HepG2 (cell line): Measurements from ENCODE around the gene EBF4. TPM values are rescaled to one million over a fixed set of nuclear protein-coding genes. Genes with fewer than 3 reads are reported as not detected.

Experiments used
- ATAC-seq: fragments of 200-7000 bp; cut with Tn5 transposase; 3 replicates; pipeline ENCODE4 v1.9.1; 2020; ENCODE audit warnings: mild to moderate bottlenecking, moderate library complexity
- BruUV-seq: library from RNA; stranded (reverse); fragments of 400-500 nt; replicated peaks from 2 replicates; lab custom pipeline; 2021; lab: Mats Ljungman, UMichigan
- CTCF ChIA-PET: fragments of 300-600 bp; formaldehyde crosslinking; extraction: SDS; loops from one replicate; lab custom pipeline; 2021; ENCODE audit warnings: low total read pairs, inconsistent platforms, low intra/inter-chr PET ratio; lab: Yijun Ruan, JAX
- POLR2A ChIA-PET: fragments of 350-600 bp; sonication (Branson Sonifier 250); formaldehyde crosslinking; loops from one replicate; lab custom pipeline; 2020; ENCODE audit warnings: antibody characterized with exemption, inconsistent platforms; lab: Yijun Ruan, JAX
- DNase-seq: peaks from one replicate; pipeline ENCODE4 v3.0.0-alpha.2; 2015; ENCODE audit warnings: low spot score
- FAIRE-seq: peaks from 3 replicates; lab custom pipeline; 2011; peaks lifted over from hg19 to GRCh38; lab: Jason Lieb, UNC
- H2AFZ ChIP-seq: one replicate; pipeline ENCODE4 v1.6.1; 2011; ENCODE audit warnings: low read length, inconsistent platforms
- H3K27ac ChIP-seq: fragments of 300-600 bp; 3 replicates; pipeline ENCODE4 v1.8.0; 2011; ENCODE audit warnings: mixed run types, mild to moderate bottlenecking, mixed read lengths, low read length, inconsistent platforms; ENCODE audit not compliant: insufficient read depth; ENCODE audit errors: extremely low read length
- H3K27me3 ChIP-seq, 2 experiments: fragments of 200-600 bp in 1 of 2; 2 replicates in 1 of 2; 3 replicates in 1 of 2; pipeline versions ENCODE4 v1.6.0 to v1.8.0; 2011; ENCODE audit warnings: low read length in 2 of 2, mild to moderate bottlenecking in 2 of 2, moderate library complexity in 2 of 2, inconsistent platforms in 1 of 2; ENCODE audit not compliant: insufficient read depth in 2 of 2, control insufficient read depth in 1 of 2
- H3K36me3 ChIP-seq, 2 experiments: fragments of 200-600 bp in 1 of 2; replicated peaks in 1 of 2; 2 replicates in 1 of 2; 3 replicates in 1 of 2; pipeline versions ENCODE4 v1.5.1 to v1.8.0; 2011; ENCODE audit warnings: low read length in 2 of 2, inconsistent platforms in 1 of 2; ENCODE audit not compliant: insufficient read depth in 2 of 2, control insufficient read depth in 1 of 2
- H3K4me1 ChIP-seq: 2 replicates; pipeline ENCODE4 v1.5.1; 2012; ENCODE audit warnings: low read length, inconsistent platforms; ENCODE audit not compliant: insufficient read depth
- H3K4me2 ChIP-seq: 2 replicates; pipeline ENCODE4 v1.6.0; 2011; ENCODE audit warnings: low read depth, low read length, inconsistent platforms
- H3K4me3 ChIP-seq, 3 experiments: fragments of 200-600 bp in 1 of 3; sonication (generic), shearing (Covaris generic) in 1 of 3; replicated peaks in 1 of 3; 2 replicates each; pipeline ENCODE4 v1.5.1; 2011 to 2016; ENCODE audit warnings: low read length in 3 of 3, inconsistent platforms in 2 of 3, low read depth in 2 of 3, mild to moderate bottlenecking in 2 of 3, control low read depth in 1 of 3, mixed read lengths in 1 of 3; ENCODE audit not compliant: insufficient read depth in 1 of 3
- H3K79me2 ChIP-seq: one replicate; pipeline ENCODE4 v1.6.1; 2011; ENCODE audit warnings: low read length, inconsistent platforms; ENCODE audit not compliant: insufficient read depth
- H3K9ac ChIP-seq: 2 replicates; pipeline ENCODE4 v1.6.0; 2011; ENCODE audit warnings: mild to moderate bottlenecking, low read depth, low read length, inconsistent platforms; ENCODE audit not compliant: insufficient read depth
- H3K9me3 ChIP-seq: 2 replicates; pipeline ENCODE4 v1.5.1; 2012; ENCODE audit warnings: mild to moderate bottlenecking, low read length
- H4K20me1 ChIP-seq: 2 replicates; pipeline ENCODE4 v1.6.0; 2011; ENCODE audit warnings: inconsistent platforms, mild to moderate bottlenecking, low read length, moderate library complexity; ENCODE audit not compliant: insufficient read depth
- DMTF1 ChIP-seq: sonication (generic); formaldehyde crosslinking; IDR thresholded peaks from 2 replicates; pipeline ENCODE4 v1.4.0; 2020; ENCODE audit warnings: mild to moderate bottlenecking, missing genetic modification reagents
- HMGXB4 ChIP-seq, 2 experiments: sonication (generic) in 1 of 2; formaldehyde crosslinking in 1 of 2; IDR thresholded peaks; 2 replicates each; pipeline versions ENCODE4 v1.4.0 to v1.6.1; 2018 to 2020; ENCODE audit warnings: missing genetic modification reagents in 2 of 2, borderline replicate concordance in 1 of 2, low read depth in 1 of 2, mild to moderate bottlenecking in 1 of 2, missing biosample characterization in 1 of 2
- MLLT10 ChIP-seq: sonication (generic); formaldehyde crosslinking; IDR thresholded peaks from 2 replicates; pipeline ENCODE4 v1.4.0; 2020; ENCODE audit warnings: missing genetic modification reagents
- MYNN ChIP-seq: sonication (generic); formaldehyde crosslinking; IDR thresholded peaks from 2 replicates; pipeline ENCODE4 v1.4.0; 2020; ENCODE audit warnings: mild to moderate bottlenecking, low read depth, missing genetic modification reagents
- NFIB ChIP-seq: sonication (generic); formaldehyde crosslinking; IDR thresholded peaks from 2 replicates; pipeline ENCODE4 v1.9.0; 2021; ENCODE audit warnings: missing genetic modification reagents, mild to moderate bottlenecking, borderline replicate concordance
- WGBS: methylation state at CpG from one replicate; pipeline ENCODE4 v1.1.6; 2017; ENCODE audit warnings: low lambda C conversion rate; 5-methylcytosine and 5-hydroxymethylcytosine counted together
- in situ Hi-C: cut with HindIII; loops from 2 replicates; pipeline ENCODE4 v1.10.0; 2017; ENCODE audit warnings: low pct_unique_long_range_greater_than_20kb; ENCODE audit not compliant: extremely low pct_ligation_motif_present
- intact Hi-C: fragments of 100-400 bp; cut with micrococcal nuclease; formaldehyde crosslinking; loops from one replicate; pipeline ENCODE4 v1.10.0; 2022; ENCODE audit not compliant: unreplicated experiment
- polyA plus RNA-seq, 8 experiments: library from polyadenylated mRNA; depleted of rRNA in 3 of 8; stranded (reverse) in 7 of 8; unstranded in 1 of 8; fragments of >200 nt; fragmentation: Illumina TruSeq in 4 of 8; extraction: Trizol in 4 of 8; gene quantifications; 2 replicates each; pipeline versions ENCODE4 v1.2.1 to v1.2.3, GENCODE V29; 2011 to 2016; ENCODE audit warnings: low read depth in 4 of 8, missing spikeins in 1 of 8, mixed read lengths in 1 of 8; ENCODE audit not compliant: insufficient read depth in 1 of 8
- total RNA-seq, 5 experiments: library from RNA; depleted of rRNA; stranded (reverse); fragments of >200 nt; fragmentation: Illumina TruSeq; extraction: Trizol; gene quantifications; 2 replicates each; pipeline ENCODE4 v1.2.3, GENCODE V29; 2016; ENCODE audit warnings: low read depth in 1 of 5

The EBF4 gene
- total and polyA plus RNA-seq, 2 of the 13 experiments (the other 11 are each of a cell fraction or from before 2014, with no cell fraction given), result 0.84 to 2.2 TPM

- Histone ChIP-seq H2AFZ (no peak overlapping the region), H3K9ac (no peak overlapping the region), H3K27me3 (peaks cover 41 to 82% of the 10 kb centered on the region in 2 experiments), H3K9me3 (no peaks in the 10 kb centered on the region), H3K79me2 (no peaks in the 10 kb centered on the region), H3K36me3 (no peaks in the 10 kb centered on the region), H3K4me3 (no peak overlapping the region), H3K27ac (no peak overlapping the region), H3K4me2 (no peak overlapping the region), H4K20me1 (peaks cover 10% of the 10 kb centered on the region; the same call in 1 of the 2 replicates), H3K4me1 (peaks cover 25% of the 10 kb centered on the region)
- DNase-seq (no peak), ATAC-seq (no peak), FAIRE-seq (no peak)
- no TSS peak for BruUV-seq
- POLR2A ChIA-PET, result no interaction called here
- in situ Hi-C loops (no loop called here), intact Hi-C loops (no loop called here)
- WGBS, result 37% methylated on average over 9 of the region's 9 CpGs
- no peak for TF ChIP-seq MLLT10 (CRISPR knock-in tag)
- TF ChIP-seq MYNN (CRISPR knock-in tag), result no peak
- TF ChIP-seq HMGXB4 (CRISPR knock-in tag; IDR thresholded peaks at IDR 0.05; ENCODE audit: borderline replicate concordance in 1 of 2, low read depth in 1 of 2), result no peak
- TF ChIP-seq NFIB (CRISPR knock-in tag), result no peak
- TF ChIP-seq DMTF1 (CRISPR knock-in tag), result no peak
- CTCF ChIA-PET, result no interaction called here
Observed at GRCh38 chr20:2696646-2697045, 4.1 kb downstream of the EBF4 start.
